Measurements from ENCODE around the gene SPG11. TPM values are rescaled to one million over a fixed set of nuclear protein-coding genes. Genes with fewer than 3 reads are reported as not detected.

Gene SPG11
- total and polyA plus RNA-seq, 4 donors, result 17.3 to 65.3 (median 31.3) TPM

GRCh38 chr15:44698641-44699040 lies 35.2 kb upstream of the SPG11 start:
- no peak for TF ChIP-seq YY1 (IDR thresholded peaks at IDR 0.05)
- no peak for TF ChIP-seq REST (IDR thresholded peaks at IDR 0.05)
- no peak for TF ChIP-seq CTCF (IDR thresholded peaks at IDR 0.05; ENCODE audit: low read depth, low read length, missing input control)
- no peak for TF ChIP-seq TAF1 (conservative IDR thresholded peaks at IDR 0.05)
- no peak for TF ChIP-seq RXRA (IDR thresholded peaks at IDR 0.05)
- no peak for TF ChIP-seq MAX (IDR thresholded peaks at IDR 0.05)
- no peak for TF ChIP-seq HNF4G (IDR thresholded peaks at IDR 0.05)
- TF ChIP-seq GABPA (IDR thresholded peaks at IDR 0.05 in 1 of 2, conservative IDR thresholded peaks at IDR 0.05 in 1 of 2), result no peak
- no peak for TF ChIP-seq SP1 (IDR thresholded peaks at IDR 0.05)
- no peak for TF ChIP-seq EGR1 (IDR thresholded peaks at IDR 0.05; ENCODE audit: low read depth in 2 of 2)
- TF ChIP-seq FOXA2 (IDR thresholded peaks at IDR 0.05), result no peak
- no peak for TF ChIP-seq ZBTB33 (IDR thresholded peaks at IDR 0.05)
- TF ChIP-seq ATF3 (IDR thresholded peaks at IDR 0.05), result no peak
- TF ChIP-seq HNF4A (conservative IDR thresholded peaks at IDR 0.05), result no peak
- no peak for TF ChIP-seq FOXA1 (IDR thresholded peaks at IDR 0.05)
- no peak for TF ChIP-seq NR2F2 (IDR thresholded peaks at IDR 0.05)
- TF ChIP-seq RAD21 (IDR thresholded peaks at IDR 0.05), result no peak
- TF ChIP-seq JUND (IDR thresholded peaks at IDR 0.05), result no peak
- no peak for DNase-seq (ENCODE audit: low spot score)
- no peak overlapping the region for H3K4me3 ChIP-seq (ENCODE audit: low read depth in 1 of 3, low read length in 3 of 3)
- no peaks in the 10 kb centered on the region for H3K36me3 ChIP-seq (ENCODE audit: control insufficient read depth in 4 of 4, insufficient read depth in 3 of 4, low read depth in 1 of 4, low read length in 3 of 4)
- H3K4me1 ChIP-seq (ENCODE audit: control insufficient read depth in 4 of 4, insufficient read depth in 4 of 4, low read length in 3 of 4), result no peaks in the 10 kb centered on the region
- H3K9me3 ChIP-seq (ENCODE audit: control insufficient read depth in 4 of 4, low read length in 3 of 4), result peaks cover 0 to 2% (median 0%) of the 10 kb centered on the region in 4 donors
- H3K27me3 ChIP-seq (ENCODE audit: control insufficient read depth in 4 of 4, insufficient read depth in 4 of 4, low read length in 3 of 4), result no peaks in the 10 kb centered on the region
- no peak overlapping the region for H3K9ac ChIP-seq (ENCODE audit: low read depth in 1 of 2, low read length in 2 of 2)
- no peak overlapping the region for H3K27ac ChIP-seq (ENCODE audit: low read depth in 1 of 2, low read length in 2 of 2)
- 93% methylated on average over 2 of the region's 2 CpGs for WGBS
